Keratinocyte (primary cell): ENCODE measurements around the gene CLSTN3. TPM values are rescaled to one million over a fixed set of nuclear protein-coding genes. Genes with fewer than 3 reads are reported as not detected.

Source experiments
- DNase-seq: peaks from one replicate; pipeline ENCODE4 v3.0.0-alpha.2; 2011; ENCODE audit warnings: low read depth, missing footprints, low spot score
- FAIRE-seq: peaks from 2 replicates; lab custom pipeline; 2011; peaks lifted over from hg19 to GRCh38; lab: Jason Lieb, UNC
- H2AFZ ChIP-seq: 2 replicates; pipeline ENCODE4 v1.6.0; 2012; ENCODE audit warnings: low read length, control low read depth, inconsistent platforms; ENCODE audit not compliant: control insufficient read depth
- H3K27ac ChIP-seq: 2 replicates; pipeline ENCODE4 v1.5.1; 2011; ENCODE audit warnings: low read length; ENCODE audit not compliant: control insufficient read depth, insufficient read depth
- H3K27me3 ChIP-seq: 3 replicates; pipeline ENCODE4 v1.6.0; 2011; ENCODE audit warnings: low read length; ENCODE audit not compliant: control insufficient read depth, insufficient read depth; ENCODE audit errors: extremely low read depth
- H3K36me3 ChIP-seq, 2 experiments: 2 replicates in 1 of 2; 3 replicates in 1 of 2; pipeline ENCODE4 v1.5.1; 2011; ENCODE audit warnings: low read length in 2 of 2, mild to moderate bottlenecking in 1 of 2; ENCODE audit not compliant: control insufficient read depth in 2 of 2, insufficient read depth in 2 of 2; ENCODE audit errors: extremely low read depth in 1 of 2
- H3K4me1 ChIP-seq: 3 replicates; pipeline ENCODE4 v1.5.1; 2011; ENCODE audit warnings: low read length; ENCODE audit not compliant: control insufficient read depth, insufficient read depth; ENCODE audit errors: extremely low read depth
- H3K4me2 ChIP-seq: 3 replicates; pipeline ENCODE4 v1.6.0; 2011; ENCODE audit warnings: low read depth, low read length; ENCODE audit not compliant: control insufficient read depth, insufficient read depth; ENCODE audit errors: extremely low read depth
- H3K4me3 ChIP-seq, 3 experiments: fragments of 200-600 bp in 1 of 3; sonication (generic) in 1 of 3; 2 replicates in 2 of 3; 3 replicates in 1 of 3; pipeline ENCODE4 v1.5.1; 2011 to 2016; ENCODE audit warnings: low read length in 3 of 3, mild to moderate bottlenecking in 3 of 3, control low read depth in 2 of 3, inconsistent platforms in 1 of 3, low read depth in 1 of 3, mixed read lengths in 1 of 3, mixed run types in 1 of 3, moderate library complexity in 1 of 3; ENCODE audit not compliant: control insufficient read depth in 2 of 3, insufficient read depth in 2 of 3; ENCODE audit errors: extremely low read depth in 1 of 3
- H3K79me2 ChIP-seq: 2 replicates; pipeline ENCODE4 v1.6.0; 2012; ENCODE audit warnings: low read length; ENCODE audit not compliant: control insufficient read depth, insufficient read depth
- H3K9ac ChIP-seq: 3 replicates; pipeline ENCODE4 v1.6.0; 2011; ENCODE audit warnings: low read length; ENCODE audit not compliant: control insufficient read depth, insufficient read depth; ENCODE audit errors: extremely low read depth
- H3K9me1 ChIP-seq: 3 replicates; pipeline ENCODE4 v1.6.0; 2011; ENCODE audit warnings: low read length; ENCODE audit not compliant: control insufficient read depth, insufficient read depth; ENCODE audit errors: extremely low read depth
- H3K9me3 ChIP-seq: 2 replicates; pipeline ENCODE4 v1.5.1; 2012; ENCODE audit warnings: low read depth, low read length; ENCODE audit not compliant: control insufficient read depth
- H4K20me1 ChIP-seq: 3 replicates; pipeline ENCODE4 v1.6.0; 2011; ENCODE audit warnings: low read length; ENCODE audit not compliant: control insufficient read depth, insufficient read depth; ENCODE audit errors: extremely low read depth
- EZH2 ChIP-seq: IDR thresholded peaks from one replicate; pipeline ENCODE4 v1.6.1; 2012; ENCODE audit warnings: inconsistent platforms, mild to moderate bottlenecking, low read length, moderate library complexity
- dilution Hi-C: fragments of 300-500 bp; cut with MboI; formaldehyde crosslinking; loops from one replicate; pipeline ENCODE4 v1.7.0; 2020; ENCODE audit warnings: low sequenced_read_pairs; ENCODE audit not compliant: extremely low pct_ligation_motif_present
- polyA plus RNA-seq, 5 experiments: library from polyadenylated mRNA; depleted of rRNA in 3 of 5; stranded (reverse) in 3 of 5; stranded (forward) in 1 of 5; unstranded in 1 of 5; fragments of >200 nt; gene quantifications; 1 replicate in 1 of 5; 2 replicates in 3 of 5; 3 replicates in 1 of 5; pipeline versions ENCODE4 v1.2.1 to v1.2.3, GENCODE V29; 2011 to 2012; ENCODE audit warnings: missing spikeins in 2 of 5, low read depth in 1 of 5, low replicate concordance in 1 of 5
- TF ChIP-seq, protein P1 (sequence below), 3 experiments: IDR thresholded peaks in 1 of 3; conservative IDR thresholded peaks in 1 of 3; optimal IDR thresholded peaks in 1 of 3; 2 replicates in 2 of 3; 3 replicates in 1 of 3; pipeline versions ENCODE3 to v1.5.1; 2011; ENCODE audit warnings: low read length in 3 of 3, mild to moderate bottlenecking in 3 of 3, moderate library complexity in 2 of 3, control low read depth in 1 of 3, inconsistent platforms in 1 of 3; ENCODE audit not compliant: insufficient read depth in 2 of 3; ENCODE audit errors: extremely low read depth in 1 of 3

The CLSTN3 gene
- polyA plus RNA-seq, 1 donor (not counting 4 experiments of a cell fraction or from before 2014, with no cell fraction given): 12.8 TPM

DNA sequence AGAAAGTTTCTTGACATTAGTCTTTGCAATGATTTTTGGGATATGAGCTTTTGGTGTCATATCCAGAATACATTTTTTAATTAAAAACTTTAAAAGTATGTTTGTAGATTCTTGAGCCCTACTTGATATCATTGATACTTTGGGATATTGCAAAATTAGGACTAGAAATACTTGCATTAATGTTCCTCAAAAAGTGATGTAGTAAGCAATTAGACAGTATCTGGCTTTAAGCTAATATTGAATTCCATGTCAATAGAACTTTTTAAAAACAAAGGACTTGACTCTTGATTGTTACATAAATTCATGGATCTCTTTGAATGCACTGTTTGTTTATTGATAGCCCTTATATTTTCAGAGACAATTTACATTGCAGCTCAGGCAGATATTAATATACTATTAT lies 74.9 kb downstream of the CLSTN3 start:
- H3K9ac ChIP-seq: no peak overlapping the region
- no peak overlapping the region for H3K27ac ChIP-seq
- H2AFZ ChIP-seq: no peak overlapping the region
- H3K79me2 ChIP-seq: no peaks in the 10 kb centered on the region
- H3K36me3 ChIP-seq: peaks cover 33 to 39% of the 10 kb centered on the region in 2 experiments
- H3K4me1 ChIP-seq: no peaks in the 10 kb centered on the region
- H3K9me1 ChIP-seq: no peaks in the 10 kb centered on the region
- H3K4me2 ChIP-seq: no peak overlapping the region
- H4K20me1 ChIP-seq: no peaks in the 10 kb centered on the region
- dilution Hi-C loops: no loop called here
- FAIRE-seq (no peak), DNase-seq (no peak)
- no peaks in the 10 kb centered on the region for H3K9me3 ChIP-seq
- no peak overlapping the region for H3K4me3 ChIP-seq
- TF ChIP-seq, protein P1, sequence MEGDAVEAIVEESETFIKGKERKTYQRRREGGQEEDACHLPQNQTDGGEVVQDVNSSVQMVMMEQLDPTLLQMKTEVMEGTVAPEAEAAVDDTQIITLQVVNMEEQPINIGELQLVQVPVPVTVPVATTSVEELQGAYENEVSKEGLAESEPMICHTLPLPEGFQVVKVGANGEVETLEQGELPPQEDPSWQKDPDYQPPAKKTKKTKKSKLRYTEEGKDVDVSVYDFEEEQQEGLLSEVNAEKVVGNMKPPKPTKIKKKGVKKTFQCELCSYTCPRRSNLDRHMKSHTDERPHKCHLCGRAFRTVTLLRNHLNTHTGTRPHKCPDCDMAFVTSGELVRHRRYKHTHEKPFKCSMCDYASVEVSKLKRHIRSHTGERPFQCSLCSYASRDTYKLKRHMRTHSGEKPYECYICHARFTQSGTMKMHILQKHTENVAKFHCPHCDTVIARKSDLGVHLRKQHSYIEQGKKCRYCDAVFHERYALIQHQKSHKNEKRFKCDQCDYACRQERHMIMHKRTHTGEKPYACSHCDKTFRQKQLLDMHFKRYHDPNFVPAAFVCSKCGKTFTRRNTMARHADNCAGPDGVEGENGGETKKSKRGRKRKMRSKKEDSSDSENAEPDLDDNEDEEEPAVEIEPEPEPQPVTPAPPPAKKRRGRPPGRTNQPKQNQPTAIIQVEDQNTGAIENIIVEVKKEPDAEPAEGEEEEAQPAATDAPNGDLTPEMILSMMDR (optimal IDR thresholded peaks at IDR 0.05 in 1 of 3, IDR thresholded peaks at IDR 0.05 in 1 of 3, conservative IDR thresholded peaks at IDR 0.05 in 1 of 3; ENCODE audit: extremely low read depth in 1 of 3, insufficient read depth in 2 of 3, low read length in 3 of 3): no peak
- H3K27me3 ChIP-seq: no peaks in the 10 kb centered on the region

DNA sequence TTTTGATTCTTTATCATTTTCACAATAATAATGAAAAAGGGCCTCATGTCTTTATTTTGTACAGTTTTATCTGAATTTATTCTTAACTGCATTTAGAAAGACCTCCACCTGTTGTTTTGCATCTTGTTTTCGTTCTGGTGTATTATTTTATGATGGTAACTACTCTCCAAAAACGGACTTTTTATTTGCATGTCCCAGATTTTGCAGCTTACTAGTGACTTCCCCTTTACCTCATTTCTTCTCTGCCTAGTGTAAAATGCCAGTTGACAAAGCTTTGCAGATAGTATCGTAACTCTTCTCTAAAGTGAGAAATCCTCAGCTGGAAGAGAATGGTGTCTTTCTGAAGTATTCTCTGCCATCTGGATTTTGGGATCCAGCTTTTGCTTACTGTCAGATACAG lies 76.5 kb downstream of the CLSTN3 start:
- no peak for FAIRE-seq

More for the DNA sequence above, 76.5 kb downstream of the CLSTN3 start:
- Histone ChIP-seq H3K79me2 (no peaks in the 10 kb centered on the region), H3K9me3 (no peaks in the 10 kb centered on the region), H3K4me3 (no peak overlapping the region), H3K27ac (no peak overlapping the region), H3K4me2 (no peak overlapping the region), H3K9me1 (no peaks in the 10 kb centered on the region), H3K4me1 (no peaks in the 10 kb centered on the region), H4K20me1 (no peaks in the 10 kb centered on the region), H3K9ac (no peak overlapping the region), H3K27me3 (no peaks in the 10 kb centered on the region), H2AFZ (no peak overlapping the region), H3K36me3 (peaks cover 37 to 40% of the 10 kb centered on the region in 2 experiments)
- dilution Hi-C loops: no loop called here
- DNase-seq: no peak
- no peak for TF ChIP-seq EZH2
- TF ChIP-seq, protein P1 (optimal IDR thresholded peaks at IDR 0.05 in 1 of 3, IDR thresholded peaks at IDR 0.05 in 1 of 3, conservative IDR thresholded peaks at IDR 0.05 in 1 of 3; ENCODE audit: extremely low read depth in 1 of 3, insufficient read depth in 2 of 3, low read length in 3 of 3): no peak
